IMR-90 (cell line): ENCODE results near the gene ARHGAP28.

Experiments
- BHLHE40 ChIP-seq: fragments of 150-350 bp; IDR thresholded peaks from 2 replicates; pipeline ENCODE4 v1.6.1; 2016; ENCODE audit warnings: mild to moderate bottlenecking, low read depth, low read length
- CEBPB ChIP-seq: IDR thresholded peaks from 2 replicates; pipeline ENCODE4 v1.6.1; 2012; ENCODE audit warnings: low read depth, low read length, improper control_type of control experiment
- CHD1 ChIP-seq: IDR thresholded peaks from 2 replicates; pipeline ENCODE4 v1.6.1; 2012; ENCODE audit warnings: low read depth, low read length, improper control_type of control experiment
- CTCF ChIP-seq: conservative IDR thresholded peaks from 2 replicates; pipeline ENCODE4 v1.5.1; 2012; ENCODE audit warnings: mild to moderate bottlenecking, low read depth, low read length, improper control_type of control experiment
- ELK1 ChIP-seq: fragments of 150-350 bp; IDR thresholded peaks from 2 replicates; pipeline ENCODE4 v1.6.1; 2016; ENCODE audit warnings: low read depth, mild to moderate bottlenecking, low read length, moderate library complexity, borderline replicate concordance
- MAFK ChIP-seq: IDR thresholded peaks from 2 replicates; pipeline ENCODE4 v1.6.1; 2012; ENCODE audit warnings: low read depth, low read length, improper control_type of control experiment
- MXI1 ChIP-seq: IDR thresholded peaks from 2 replicates; pipeline ENCODE4 v1.6.1; 2012; ENCODE audit warnings: low read depth, mild to moderate bottlenecking, low read length, moderate library complexity, borderline replicate concordance
- NFE2L2 ChIP-seq: fragments of 150-350 bp; IDR thresholded peaks from 2 replicates; pipeline ENCODE4 v1.6.1; 2016; ENCODE audit warnings: low read depth, mild to moderate bottlenecking, low read length
- POLR2A ChIP-seq: IDR thresholded peaks from 2 replicates; pipeline ENCODE4 v1.6.1; 2012; ENCODE audit warnings: mild to moderate bottlenecking, low read depth, low read length
- RAD21 ChIP-seq: IDR thresholded peaks from 2 replicates; pipeline ENCODE4 v1.6.1; 2012; ENCODE audit warnings: low read length, improper control_type of control experiment
- RCOR1 ChIP-seq: IDR thresholded peaks from 2 replicates; pipeline ENCODE4 v1.6.1; 2012; ENCODE audit warnings: mild to moderate bottlenecking, low read length, improper control_type of control experiment; ENCODE audit not compliant: insufficient replicate concordance
- RFX5 ChIP-seq: IDR thresholded peaks from 2 replicates; pipeline ENCODE4 v1.8.0; 2012; ENCODE audit warnings: low read depth, mild to moderate bottlenecking, low read length, moderate library complexity
- USF2 ChIP-seq: fragments of 150-350 bp; IDR thresholded peaks from 2 replicates; pipeline ENCODE4 v1.6.1; 2017; ENCODE audit warnings: mild to moderate bottlenecking, antibody characterized with exemption, low read length, low read depth

- TF ChIP-seq CTCF = no peak
- TF ChIP-seq CEBPB = no peak
- no peak for TF ChIP-seq POLR2A
- TF ChIP-seq NFE2L2 = no peak
- no peak for TF ChIP-seq MXI1
- TF ChIP-seq RCOR1 = no peak
- no peak for TF ChIP-seq CHD1
- no peak for TF ChIP-seq RAD21
- no peak for TF ChIP-seq USF2
- TF ChIP-seq RFX5 = no peak
- TF ChIP-seq BHLHE40 = no peak
- TF ChIP-seq ELK1 = no peak
- no peak for TF ChIP-seq MAFK
These were observed 125.3 kb downstream of the ARHGAP28 start for GRCh38 chr18:6854811-6855210.
